NOMO-1 treated with dmso at 0.1 percent for 144 hours (cell line): Measurements from ENCODE around the gene DAB2IP.

ENCODE experiments used
- DNase-seq: peaks from one replicate; lab custom pipeline; 2025; ENCODE audit not compliant: unreplicated experiment; lab: John Stamatoyannopoulos, UW

Gene DAB2IP

GRCh38 chr9:121662359-121662758, 10.9 kb downstream of the DAB2IP start:
- DNase-seq, result no peak

DNA sequence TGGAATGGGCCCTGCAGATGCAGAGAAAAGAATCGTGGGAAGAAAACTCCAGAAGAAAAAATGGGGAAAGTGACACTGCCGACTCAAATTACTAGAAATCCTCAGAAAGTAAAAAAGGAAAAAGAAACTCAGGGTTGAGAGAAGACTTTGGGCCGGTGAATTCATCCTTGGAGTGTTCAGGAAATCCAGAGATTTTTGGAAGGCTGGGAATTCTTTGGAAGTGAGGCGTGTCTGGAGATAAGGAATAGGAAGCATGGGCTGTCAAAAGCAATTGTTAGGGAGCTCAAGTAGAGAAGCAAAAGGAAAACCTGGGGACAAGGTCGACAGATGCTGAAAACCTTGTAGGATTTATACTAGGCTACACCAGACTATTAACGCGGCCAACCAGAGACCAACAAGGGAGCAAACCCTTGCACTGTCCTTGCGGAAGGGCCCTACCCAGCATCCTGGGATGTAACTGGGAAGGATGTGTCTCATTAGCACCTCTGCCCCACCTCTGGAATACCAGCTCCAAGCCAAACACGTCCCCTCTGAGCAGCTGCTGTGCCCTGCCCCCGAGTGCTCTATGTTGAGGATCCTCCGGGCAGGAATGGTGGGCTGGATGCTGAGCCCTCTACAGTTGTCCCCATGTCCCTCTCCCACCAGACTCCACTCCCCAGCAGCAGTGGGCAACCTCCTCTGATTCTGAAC, 11.6 kb downstream of the DAB2IP start:
- DNase-seq, result no peak

DNA sequence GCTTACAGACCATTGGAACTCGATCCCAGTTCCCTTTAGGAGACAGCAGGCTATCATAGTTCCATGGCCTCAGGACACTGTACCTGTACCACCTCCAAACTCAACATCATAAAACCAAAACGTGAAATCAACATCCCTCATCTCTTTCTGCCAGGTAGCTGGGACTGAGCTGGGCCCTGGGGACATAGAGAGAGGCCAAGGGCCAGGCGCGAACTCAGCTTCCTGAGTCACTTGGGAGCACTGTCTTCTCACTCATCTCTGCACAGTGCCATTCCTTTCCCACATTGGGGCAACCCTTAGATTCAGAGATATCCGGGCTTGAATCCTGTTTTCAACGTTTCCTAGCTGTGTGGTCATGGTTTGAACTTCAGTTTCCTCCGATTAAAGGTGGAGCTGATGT, 12.2 kb downstream of the DAB2IP start:
- DNase-seq, result no peak

DNA sequence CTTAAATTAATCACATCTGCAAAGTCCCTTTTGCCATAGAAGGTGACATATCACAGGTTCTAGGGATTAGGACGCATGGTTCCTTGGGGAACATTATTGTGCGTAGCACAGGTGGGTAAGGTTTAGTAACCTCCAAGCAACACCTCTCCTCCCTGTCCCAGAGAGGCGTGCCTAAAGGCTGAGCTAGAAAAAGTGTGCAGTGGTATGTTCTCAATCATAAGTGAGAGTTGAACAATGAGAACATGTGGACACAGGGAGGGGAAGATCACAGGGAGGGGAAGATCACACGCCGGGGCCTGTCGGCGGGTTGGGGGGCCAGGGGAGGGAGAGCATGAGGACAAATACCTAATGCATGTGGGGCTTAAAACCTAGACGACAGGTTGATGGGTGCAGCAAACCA, 14.9 kb downstream of the DAB2IP start:
- DNase-seq, result no peak

GRCh38 chr9:121667214-121667613, 15.8 kb downstream of the DAB2IP start:
- DNase-seq, result no peak

- DNase-seq, result no peak
These were observed 16.5 kb downstream of the DAB2IP start for GRCh38 chr9:121667890-121668289.

DNA sequence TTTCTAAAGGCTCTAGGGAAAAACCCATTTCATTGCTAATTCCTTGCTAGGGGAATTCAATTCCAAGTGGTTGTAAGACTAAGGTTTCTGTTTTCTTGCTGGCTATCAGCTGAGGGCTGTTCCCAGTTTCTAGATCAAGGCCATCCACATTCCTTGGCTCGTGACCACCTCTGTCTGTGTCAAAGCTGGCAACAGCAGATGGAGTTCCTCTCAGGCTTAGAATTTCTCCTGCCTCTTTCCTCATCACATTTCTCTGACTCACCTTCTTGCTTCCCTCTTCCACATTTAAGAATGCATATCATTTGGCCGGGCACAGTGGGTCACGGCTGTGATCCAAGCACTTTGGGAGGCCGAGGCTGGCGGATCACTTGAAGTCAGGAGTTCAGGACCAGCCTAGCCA, 19.0 kb downstream of the DAB2IP start:
- no peak for DNase-seq

GRCh38 chr9:121671612-121672155, 20.2 kb downstream of the DAB2IP start:
- DNase-seq, result no peak

- DNase-seq, result no peak
These were observed 20.8 kb downstream of the DAB2IP start for GRCh38 chr9:121672213-121672612.

DNA sequence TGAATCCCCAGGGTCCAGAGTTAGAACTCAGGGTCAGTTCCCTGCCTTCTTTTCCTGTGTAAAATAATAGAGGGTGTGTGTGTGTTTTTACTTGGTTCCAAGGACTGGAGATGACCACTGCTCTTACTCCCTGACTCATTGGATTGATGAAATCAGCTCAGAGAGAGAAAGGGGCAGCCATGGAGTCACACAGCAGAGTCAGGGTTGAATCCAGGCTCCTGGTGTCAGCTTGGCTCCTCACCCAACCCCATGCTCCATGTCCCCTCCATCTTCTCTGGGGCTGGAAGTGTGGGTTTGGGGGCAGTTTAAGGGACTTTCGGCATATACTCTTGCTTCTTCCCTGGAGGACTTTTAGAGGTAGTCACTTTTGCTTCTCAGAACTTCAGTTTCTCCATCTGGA, 21.6 kb downstream of the DAB2IP start:
- no peak for DNase-seq

GRCh38 chr9:121673576-121673975, 22.1 kb downstream of the DAB2IP start:
- no peak for DNase-seq

GRCh38 chr9:121674017-121674416, 22.6 kb downstream of the DAB2IP start:
- DNase-seq, result no peak

DNA sequence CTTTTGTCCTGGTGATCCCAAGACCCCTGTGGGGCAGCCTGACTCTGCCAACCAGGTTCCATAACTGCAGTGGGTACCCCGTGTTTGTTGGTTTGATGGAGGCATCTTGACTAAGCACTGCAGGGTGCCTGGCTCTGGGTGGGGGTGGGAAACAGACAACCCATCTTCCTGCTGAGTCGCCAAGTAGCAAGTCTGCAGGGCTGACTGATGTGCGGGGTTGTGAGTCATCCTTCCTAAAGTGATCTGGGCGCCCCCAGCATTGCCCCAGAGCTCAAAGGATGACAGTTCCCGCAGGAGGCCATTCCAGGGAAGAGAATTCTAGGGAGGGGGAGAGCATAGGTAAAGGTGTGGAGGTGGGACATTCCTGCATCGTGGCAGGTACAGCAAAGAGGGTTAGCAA, 23.5 kb downstream of the DAB2IP start:
- DNase-seq, result no peak

- no peak for DNase-seq
These were observed 23.9 kb downstream of the DAB2IP start for GRCh38 chr9:121675381-121675780.

DNA sequence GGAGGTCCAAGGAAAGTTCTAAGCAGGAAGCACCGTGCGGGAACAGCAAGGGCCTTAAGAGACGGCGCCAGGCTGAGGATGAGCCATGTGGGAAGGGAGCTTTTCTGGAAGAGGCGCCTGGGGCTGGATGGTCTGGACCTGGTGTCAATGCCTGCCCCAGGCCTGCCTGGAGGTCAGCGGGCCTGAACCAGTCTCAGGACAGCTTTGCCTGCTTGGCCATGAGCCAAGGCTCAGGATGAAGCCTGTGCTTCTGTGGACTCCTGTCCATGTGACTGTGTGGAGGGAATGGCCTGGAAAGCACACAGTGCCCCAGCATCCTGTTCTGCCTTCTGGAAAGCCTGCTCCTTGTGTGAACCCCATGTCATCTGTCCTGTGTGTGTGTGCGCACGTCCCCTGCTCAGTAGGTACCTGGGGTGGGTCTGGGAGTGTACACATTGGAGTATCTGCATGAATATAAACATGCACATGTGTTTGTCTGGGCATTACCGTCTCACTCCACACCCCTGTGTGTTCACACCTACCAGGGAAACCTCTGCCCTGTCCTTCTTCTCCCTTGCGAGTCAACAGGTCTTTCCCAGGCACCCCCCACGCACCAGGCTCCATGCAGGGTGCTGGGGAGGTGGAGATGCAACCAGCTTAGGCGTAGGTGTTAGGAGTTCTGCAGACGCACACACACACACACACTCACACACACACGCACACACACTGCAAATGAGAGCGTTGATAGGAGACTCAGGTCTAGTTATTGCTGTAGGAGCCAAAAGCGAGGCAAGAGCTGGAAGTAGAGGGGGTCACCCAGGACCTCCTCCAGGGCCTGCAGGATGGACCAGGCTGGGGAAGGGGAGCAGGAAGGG, 24.8 kb downstream of the DAB2IP start:
- no peak for DNase-seq

DNA sequence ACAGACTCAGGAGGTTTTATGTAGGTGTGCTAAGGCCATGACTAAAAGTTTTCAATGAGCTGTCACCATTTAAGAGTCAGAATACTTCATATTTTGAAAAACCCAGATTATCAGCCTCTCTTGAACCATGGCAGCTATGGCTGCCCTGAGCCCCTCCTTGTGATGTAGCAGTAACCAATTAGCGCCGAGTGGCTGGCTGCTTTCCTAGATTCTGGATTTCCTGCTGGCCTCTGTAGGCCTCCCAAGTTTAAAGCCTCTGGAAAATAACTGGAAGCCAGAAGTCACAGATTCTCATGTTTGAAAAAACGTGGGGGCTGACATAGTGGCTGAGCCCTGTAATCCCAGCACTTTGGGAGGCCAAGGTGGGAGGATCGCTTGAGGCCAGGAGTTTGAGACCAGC, 25.5 kb downstream of the DAB2IP start:
- DNase-seq, result no peak

DNA sequence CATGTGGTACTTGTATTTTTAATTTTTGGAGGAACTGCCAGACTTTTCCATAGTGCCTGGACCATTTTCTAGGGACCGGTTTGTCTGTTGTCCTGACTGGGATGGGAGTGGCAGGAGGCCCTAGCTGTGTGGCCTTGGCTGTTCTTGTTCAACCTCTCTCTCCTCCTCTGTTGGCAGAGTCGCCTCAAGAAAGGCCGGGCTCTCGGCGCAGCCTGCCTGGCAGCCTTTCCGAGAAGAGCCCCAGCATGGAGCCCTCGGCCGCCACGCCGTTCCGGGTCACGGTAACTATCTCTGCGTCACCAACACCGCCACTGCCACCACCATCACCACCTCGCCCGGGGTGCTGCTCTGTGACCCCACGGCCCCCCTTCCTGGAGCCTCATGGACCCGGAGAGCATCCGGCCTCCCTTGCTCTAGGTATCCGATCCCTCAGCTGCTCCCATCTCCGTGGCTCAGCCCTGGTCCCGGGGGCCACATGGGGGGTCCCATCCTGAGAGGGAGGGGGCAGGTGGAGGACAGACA, 27.1 kb downstream of the DAB2IP start:
- no peak for DNase-seq

GRCh38 chr9:121679901-121680635, 28.6 kb downstream of the DAB2IP start:
- no peak for DNase-seq

DNA sequence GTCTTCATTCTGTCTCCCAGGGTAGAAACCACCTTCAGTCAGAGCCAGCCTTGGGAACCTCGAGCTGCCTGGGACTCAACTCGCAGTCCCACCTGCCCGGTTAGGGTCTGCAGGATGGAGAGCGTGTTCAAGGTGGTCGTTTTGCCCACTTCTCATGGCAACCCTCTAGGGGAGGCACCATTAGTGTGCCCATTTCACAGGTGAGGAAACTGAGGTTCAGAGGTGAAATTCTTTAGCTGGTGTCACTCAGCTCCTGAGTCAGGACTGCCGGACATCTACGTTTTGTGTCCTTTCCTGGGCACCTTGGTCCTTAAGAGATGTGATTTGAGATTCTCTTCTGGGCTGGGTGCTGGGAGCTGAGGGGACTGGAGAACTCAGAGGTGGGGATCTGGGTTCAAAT, 30.0 kb downstream of the DAB2IP start:
- no peak for DNase-seq

- no peak for DNase-seq
These were observed 30.8 kb downstream of the DAB2IP start for GRCh38 chr9:121682201-121682600.

- DNase-seq, result no peak
These were observed 31.6 kb downstream of the DAB2IP start for GRCh38 chr9:121682926-121683515.
